ENCODE data around the gene LZTR1.

DNA sequence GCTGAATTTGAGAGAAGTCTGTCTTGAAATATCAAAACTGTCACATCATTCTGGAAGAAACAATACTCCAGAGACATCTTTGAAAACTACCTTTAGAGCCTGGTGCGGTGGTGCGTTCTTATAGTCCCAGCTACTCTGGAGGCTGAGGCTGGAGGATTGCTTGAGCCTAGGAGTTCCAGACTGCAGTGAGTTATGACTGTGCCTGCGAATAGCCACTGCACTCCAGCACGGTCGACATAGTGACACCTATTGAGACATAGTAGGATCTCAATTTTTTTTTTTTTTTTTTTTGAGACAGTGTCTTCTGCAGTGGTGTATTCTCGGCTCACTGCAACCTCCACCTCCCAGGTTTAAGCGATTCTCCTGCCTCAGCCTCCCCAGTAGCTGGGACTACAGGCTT, 26.5 kb upstream of the LZTR1 start:
- TF ChIP-seq POLR2A (IDR thresholded peaks at IDR 0.05) = no peak
- TF ChIP-seq, protein P1, sequence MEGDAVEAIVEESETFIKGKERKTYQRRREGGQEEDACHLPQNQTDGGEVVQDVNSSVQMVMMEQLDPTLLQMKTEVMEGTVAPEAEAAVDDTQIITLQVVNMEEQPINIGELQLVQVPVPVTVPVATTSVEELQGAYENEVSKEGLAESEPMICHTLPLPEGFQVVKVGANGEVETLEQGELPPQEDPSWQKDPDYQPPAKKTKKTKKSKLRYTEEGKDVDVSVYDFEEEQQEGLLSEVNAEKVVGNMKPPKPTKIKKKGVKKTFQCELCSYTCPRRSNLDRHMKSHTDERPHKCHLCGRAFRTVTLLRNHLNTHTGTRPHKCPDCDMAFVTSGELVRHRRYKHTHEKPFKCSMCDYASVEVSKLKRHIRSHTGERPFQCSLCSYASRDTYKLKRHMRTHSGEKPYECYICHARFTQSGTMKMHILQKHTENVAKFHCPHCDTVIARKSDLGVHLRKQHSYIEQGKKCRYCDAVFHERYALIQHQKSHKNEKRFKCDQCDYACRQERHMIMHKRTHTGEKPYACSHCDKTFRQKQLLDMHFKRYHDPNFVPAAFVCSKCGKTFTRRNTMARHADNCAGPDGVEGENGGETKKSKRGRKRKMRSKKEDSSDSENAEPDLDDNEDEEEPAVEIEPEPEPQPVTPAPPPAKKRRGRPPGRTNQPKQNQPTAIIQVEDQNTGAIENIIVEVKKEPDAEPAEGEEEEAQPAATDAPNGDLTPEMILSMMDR (IDR thresholded peaks at IDR 0.05) = no peak
- no peak for TF ChIP-seq POLR2AphosphoS5 (IDR thresholded peaks at IDR 0.05)
- no peak for TF ChIP-seq EP300 (IDR thresholded peaks at IDR 0.05)

Data from sigmoid colon (tissue), 4 donors.